Measurements from ENCODE around the gene ATP6V0D1.

Gene ATP6V0D1

GRCh38 chr16:67406111-67406971, 74.6 kb downstream of the ATP6V0D1 start:
- no peak for DNase-seq (ENCODE audit: insufficient read length, low spot score)
- FAIRE-seq: peak; percentile 13

DNA sequence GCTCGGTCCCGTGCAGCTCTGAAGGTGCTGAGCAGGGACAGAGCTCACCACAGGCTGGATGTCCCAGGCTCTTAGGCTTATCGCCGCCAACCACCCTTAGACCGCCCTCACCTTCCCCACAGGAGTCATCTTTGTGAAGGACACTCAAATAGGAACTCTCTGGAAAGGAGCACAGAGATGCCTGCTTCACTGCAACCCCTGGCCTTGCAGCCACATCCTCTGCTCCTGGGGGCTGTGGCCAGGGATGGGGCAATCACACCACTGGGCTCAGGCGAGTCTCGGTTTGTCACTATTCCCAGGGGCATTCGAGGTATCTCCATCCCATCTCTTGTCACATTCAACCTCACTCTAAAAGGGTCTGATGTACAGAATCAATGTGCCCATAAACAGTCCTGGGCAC, 75.6 kb downstream of the ATP6V0D1 start:
- FAIRE-seq (no peak), DNase-seq (ENCODE audit: insufficient read length, low spot score) (no peak)
- TF ChIP-seq TAF1 (IDR thresholded peaks at IDR 0.05; ENCODE audit: low read depth, low read length) (no peak), POLR2AphosphoS5 (IDR thresholded peaks at IDR 0.05; ENCODE audit: low read depth, low read length) (no peak), POLR2A (IDR thresholded peaks at IDR 0.05; ENCODE audit: low read depth, low read length) (no peak), POU2F2 (IDR thresholded peaks at IDR 0.05; ENCODE audit: low read depth, low read length) (no peak), PAX5 (IDR thresholded peaks at IDR 0.05; ENCODE audit: insufficient read depth, low read length, severe bottlenecking) (no peak), SPI1 (IDR thresholded peaks at IDR 0.05; ENCODE audit: low read depth, low read length) (no peak)

More at GRCh38 chr16:67406111-67406971, 74.6 kb downstream of the ATP6V0D1 start:
- TF ChIP-seq POU2F2 (IDR thresholded peaks at IDR 0.05; ENCODE audit: low read depth, low read length): no peak
- TF ChIP-seq POLR2AphosphoS5 (IDR thresholded peaks at IDR 0.05; ENCODE audit: low read depth, low read length): no peak
- TF ChIP-seq SPI1 (IDR thresholded peaks at IDR 0.05; ENCODE audit: low read depth, low read length): no peak
- no peak for TF ChIP-seq POLR2A (IDR thresholded peaks at IDR 0.05; ENCODE audit: low read depth, low read length)
- no peak for TF ChIP-seq TAF1 (IDR thresholded peaks at IDR 0.05; ENCODE audit: low read depth, low read length)
- no peak for TF ChIP-seq PAX5 (IDR thresholded peaks at IDR 0.05; ENCODE audit: insufficient read depth, low read length, severe bottlenecking)

- TF ChIP-seq POU2F2 (IDR thresholded peaks at IDR 0.05; ENCODE audit: low read depth, low read length) (no peak), PAX5 (IDR thresholded peaks at IDR 0.05; ENCODE audit: insufficient read depth, low read length, severe bottlenecking) (no peak), POLR2A (IDR thresholded peaks at IDR 0.05; ENCODE audit: low read depth, low read length) (no peak), TAF1 (IDR thresholded peaks at IDR 0.05; ENCODE audit: low read depth, low read length) (no peak), POLR2AphosphoS5 (IDR thresholded peaks at IDR 0.05; ENCODE audit: low read depth, low read length) (no peak), SPI1 (IDR thresholded peaks at IDR 0.05; ENCODE audit: low read depth, low read length) (no peak)
- DNase-seq (ENCODE audit: insufficient read length, low spot score) (no peak), FAIRE-seq (no peak)
Observed at GRCh38 chr16:67404740-67405226, 76.2 kb downstream of the ATP6V0D1 start.

DNA sequence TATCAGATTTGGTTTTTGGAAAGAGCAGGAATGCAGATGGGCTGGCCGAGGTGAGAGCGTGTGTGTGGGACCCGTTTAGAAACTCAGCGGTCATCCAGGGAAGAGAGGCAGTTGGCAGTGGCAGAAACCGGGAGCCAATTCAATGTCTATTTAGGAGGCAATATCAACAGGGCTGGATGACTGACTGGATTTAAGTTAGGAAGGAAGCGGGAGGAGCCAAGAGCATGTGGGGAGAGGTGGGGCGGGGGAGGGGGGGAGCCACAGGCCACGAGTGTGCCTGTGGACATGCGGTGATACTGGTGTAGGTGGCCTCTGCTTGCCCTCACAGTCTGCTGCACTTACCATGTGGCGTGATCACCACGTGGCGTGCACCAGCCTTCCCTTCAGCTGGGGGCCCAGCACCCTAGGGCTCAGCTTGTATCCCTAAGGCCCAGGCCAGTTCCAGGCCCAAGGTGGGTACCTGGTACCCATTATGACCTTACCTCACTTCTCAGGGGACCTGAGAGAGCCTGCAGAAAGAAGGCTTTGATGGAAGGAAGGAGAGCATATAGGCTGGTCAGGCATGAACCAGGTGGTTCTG, 76.9 kb downstream of the ATP6V0D1 start:
- DNase-seq (ENCODE audit: insufficient read length, low spot score) (no peak), FAIRE-seq (peak; percentile 61)

DNA sequence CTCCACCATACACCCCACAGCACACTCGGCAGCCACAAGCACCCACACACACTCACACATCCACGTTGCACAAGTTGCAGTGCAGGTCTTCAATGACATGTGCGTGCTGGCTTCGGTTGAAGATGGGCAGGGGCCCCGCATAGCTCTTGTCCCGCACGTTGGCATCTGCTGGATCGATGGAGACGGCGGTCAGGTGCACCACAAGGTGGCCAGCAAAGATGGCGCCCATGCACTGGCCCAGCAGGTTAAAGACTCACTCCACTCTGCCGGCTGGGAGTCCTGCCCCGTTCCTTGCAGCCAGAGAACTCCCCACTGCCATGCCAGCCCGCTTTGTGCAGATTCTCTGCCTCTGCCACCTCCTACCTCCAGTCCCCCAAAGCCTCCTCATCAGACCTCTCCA, 80.1 kb downstream of the ATP6V0D1 start:
- DNase-seq (ENCODE audit: insufficient read length, low spot score): no peak
- no peak for FAIRE-seq
- TF ChIP-seq PAX5 (IDR thresholded peaks at IDR 0.05; ENCODE audit: insufficient read depth, low read length, severe bottlenecking) (no peak), POLR2A (IDR thresholded peaks at IDR 0.05; ENCODE audit: low read depth, low read length) (no peak), TAF1 (IDR thresholded peaks at IDR 0.05; ENCODE audit: low read depth, low read length) (no peak), POU2F2 (IDR thresholded peaks at IDR 0.05; ENCODE audit: low read depth, low read length) (no peak), SPI1 (IDR thresholded peaks at IDR 0.05; ENCODE audit: low read depth, low read length) (no peak), POLR2AphosphoS5 (IDR thresholded peaks at IDR 0.05; ENCODE audit: low read depth, low read length) (no peak)

More for the DNA sequence above, 76.9 kb downstream of the ATP6V0D1 start:
- TF ChIP-seq TAF1 (IDR thresholded peaks at IDR 0.05; ENCODE audit: low read depth, low read length) (no peak), POLR2A (IDR thresholded peaks at IDR 0.05; ENCODE audit: low read depth, low read length) (no peak), PAX5 (IDR thresholded peaks at IDR 0.05; ENCODE audit: insufficient read depth, low read length, severe bottlenecking) (no peak), SPI1 (IDR thresholded peaks at IDR 0.05; ENCODE audit: low read depth, low read length) (no peak), POLR2AphosphoS5 (IDR thresholded peaks at IDR 0.05; ENCODE audit: low read depth, low read length) (no peak), POU2F2 (IDR thresholded peaks at IDR 0.05; ENCODE audit: low read depth, low read length) (no peak)

DNA sequence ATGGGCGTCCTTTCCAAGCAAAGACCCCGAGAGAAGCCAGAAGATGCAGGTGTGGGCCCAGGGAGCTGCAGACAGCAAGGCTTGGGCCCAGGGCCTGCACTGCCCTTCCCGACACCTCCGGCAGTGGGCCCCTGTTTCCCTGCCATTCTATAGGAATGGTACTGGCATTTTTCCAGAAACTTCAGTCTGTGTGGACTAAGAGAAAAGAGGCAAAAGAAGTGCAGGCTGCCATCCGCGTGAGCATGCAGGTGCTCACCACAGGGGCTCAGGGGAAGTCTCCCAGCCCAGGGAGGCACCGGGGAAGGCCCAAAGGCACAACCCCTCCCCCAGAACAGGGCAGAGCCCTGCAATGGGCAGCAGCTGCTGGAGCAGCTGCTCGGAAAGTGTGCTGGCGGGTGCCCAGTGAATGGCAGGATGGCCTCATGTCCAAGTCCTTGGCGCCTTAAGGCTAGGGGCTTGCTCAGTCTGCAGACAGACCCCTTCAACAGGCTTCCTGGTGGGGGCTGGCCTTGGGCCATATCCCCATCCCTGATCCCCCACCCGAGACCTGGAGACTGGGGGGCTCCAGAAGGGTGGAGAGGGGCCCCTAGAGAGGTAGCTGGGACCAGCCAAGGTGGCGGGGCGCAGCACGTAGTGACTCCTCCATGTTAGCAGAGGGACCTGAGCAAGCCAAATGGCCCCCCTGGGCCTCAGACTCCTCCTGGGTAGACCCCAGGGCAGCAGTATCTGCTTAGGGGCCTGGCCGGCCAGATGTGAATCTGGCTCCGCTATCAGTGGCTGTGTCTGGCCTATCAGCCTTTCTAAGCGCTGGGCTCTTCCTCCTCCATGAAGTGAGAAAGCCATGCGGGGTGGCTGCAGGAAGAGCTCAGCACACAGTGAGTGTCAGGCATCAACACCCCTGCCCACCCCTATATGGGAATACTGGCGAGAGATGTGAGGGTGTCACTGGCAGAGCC, 80.9 kb downstream of the ATP6V0D1 start:
- FAIRE-seq: no peak
- TF ChIP-seq SPI1 (IDR thresholded peaks at IDR 0.05; ENCODE audit: low read depth, low read length) (no peak), POLR2AphosphoS5 (IDR thresholded peaks at IDR 0.05; ENCODE audit: low read depth, low read length) (no peak), TAF1 (IDR thresholded peaks at IDR 0.05; ENCODE audit: low read depth, low read length) (no peak), POU2F2 (IDR thresholded peaks at IDR 0.05; ENCODE audit: low read depth, low read length) (no peak), PAX5 (IDR thresholded peaks at IDR 0.05; ENCODE audit: insufficient read depth, low read length, severe bottlenecking) (no peak), POLR2A (IDR thresholded peaks at IDR 0.05; ENCODE audit: low read depth, low read length) (no peak)
- DNase-seq (ENCODE audit: insufficient read length, low spot score): no peak

DNA sequence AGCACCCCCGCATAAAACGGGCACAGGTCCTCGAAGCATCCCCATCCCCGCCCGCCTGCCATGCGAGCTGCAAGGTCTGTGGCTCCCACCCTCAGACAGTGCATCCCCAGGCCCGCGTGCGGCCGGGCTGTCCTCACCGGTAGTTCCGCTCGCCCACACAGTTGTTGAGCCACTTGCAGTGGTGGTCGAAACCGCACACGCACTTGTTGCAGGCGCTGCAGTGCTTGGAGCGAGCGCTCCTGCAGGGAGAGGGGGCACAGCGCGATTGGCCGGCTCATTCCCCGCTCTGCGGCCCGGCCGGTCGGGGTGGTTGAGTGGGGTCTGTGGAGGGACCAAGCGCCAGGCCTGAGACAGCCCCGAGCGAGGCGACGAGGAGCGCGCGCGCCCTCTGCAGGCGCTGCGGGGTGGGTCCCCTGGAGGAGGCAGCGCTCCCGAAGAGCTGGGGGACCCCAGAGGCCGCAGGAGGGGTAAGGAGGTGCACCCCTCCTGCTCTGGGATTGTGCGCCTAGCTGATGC, 81.7 kb downstream of the ATP6V0D1 start:
- TF ChIP-seq POU2F2 (IDR thresholded peaks at IDR 0.05; ENCODE audit: low read depth, low read length) (no peak), TAF1 (IDR thresholded peaks at IDR 0.05; ENCODE audit: low read depth, low read length) (no peak), POLR2A (IDR thresholded peaks at IDR 0.05; ENCODE audit: low read depth, low read length) (no peak), POLR2AphosphoS5 (IDR thresholded peaks at IDR 0.05; ENCODE audit: low read depth, low read length) (no peak)
- DNase-seq (ENCODE audit: insufficient read length, low spot score) (peak; percentile 87), FAIRE-seq (peak; percentile 43)

DNA sequence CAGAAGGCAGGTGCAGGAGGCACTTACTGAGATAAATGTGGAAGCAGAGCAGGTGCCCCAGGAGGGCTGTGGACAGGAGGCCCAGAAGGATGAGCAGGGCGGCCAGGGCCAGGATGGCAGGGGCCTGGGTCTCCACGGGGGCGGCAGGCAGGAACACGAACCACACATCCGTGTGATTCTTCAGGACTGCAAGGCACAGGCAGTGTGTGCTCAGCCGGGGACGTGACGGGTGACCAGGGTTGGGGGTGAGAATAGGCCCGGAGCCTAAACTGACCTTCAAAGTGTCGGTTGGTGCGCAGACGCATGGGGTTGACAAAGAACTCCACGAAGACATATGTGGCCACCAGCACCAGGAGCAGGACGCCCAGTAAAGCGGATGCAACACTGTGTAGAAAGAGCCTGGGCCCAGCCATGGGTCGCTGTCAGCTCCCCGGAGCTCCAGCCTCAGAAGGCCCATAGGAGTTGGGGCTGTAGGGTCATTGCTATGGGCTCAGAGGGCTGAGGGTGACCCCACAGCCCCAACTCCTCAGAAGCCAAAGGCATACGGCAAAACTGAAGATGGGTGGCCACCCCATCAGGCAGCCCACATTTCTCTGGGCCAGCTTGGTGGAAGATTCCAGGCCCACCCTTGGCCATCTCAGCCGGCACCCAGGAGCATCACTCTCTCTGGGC, 82.3 kb downstream of the ATP6V0D1 start:
- TF ChIP-seq POLR2A (IDR thresholded peaks at IDR 0.05; ENCODE audit: low read depth, low read length) (no peak), TAF1 (IDR thresholded peaks at IDR 0.05; ENCODE audit: low read depth, low read length) (no peak), SPI1 (IDR thresholded peaks at IDR 0.05; ENCODE audit: low read depth, low read length) (no peak), PAX5 (IDR thresholded peaks at IDR 0.05; ENCODE audit: insufficient read depth, low read length, severe bottlenecking) (no peak), POU2F2 (IDR thresholded peaks at IDR 0.05; ENCODE audit: low read depth, low read length) (no peak), POLR2AphosphoS5 (IDR thresholded peaks at IDR 0.05; ENCODE audit: low read depth, low read length) (no peak)
- no peak for DNase-seq (ENCODE audit: insufficient read length, low spot score)
- FAIRE-seq: no peak

Measured in GM12891 (cell line).